PC-9 (cell line): ENCODE results near the gene ADCY2. TPM values are rescaled to one million over a fixed set of nuclear protein-coding genes. Genes with fewer than 3 reads are reported as not detected.

Experiments used
- BruUV-seq: library from RNA; stranded (reverse); fragments of 400-500 nt; replicated peaks from 2 replicates; lab custom pipeline; 2021; lab: Mats Ljungman, UMichigan
- CTCF ChIA-PET: fragments of 300-600 bp; sonication (Branson Sonifier 250); formaldehyde crosslinking; loops from one replicate; lab custom pipeline; 2022; ENCODE audit warnings: antibody characterized with exemption; lab: Charles Lee
- POLR2A ChIA-PET: fragments of 300-600 bp; sonication (Branson Sonifier 250); formaldehyde crosslinking; loops from one replicate; lab custom pipeline; 2022; ENCODE audit warnings: antibody characterized with exemption; ENCODE audit not compliant: unreplicated experiment; lab: Charles Lee
- DNase-seq, 2 experiments: peaks; one replicate each; pipeline versions ENCODE4 v3.0.0 to v3.0.0-alpha.2; 2015 to 2022; ENCODE audit warnings: mixed read lengths in 1 of 2
- H2AFZ ChIP-seq: fragments of 200-600 bp; sonication (generic); 2 replicates; pipeline ENCODE4 v1.8.1; 2017; ENCODE audit warnings: antibody characterized with exemption
- H3F3A ChIP-seq: fragments of 200-600 bp; sonication (generic); 2 replicates; pipeline ENCODE4 v1.8.1; 2017; ENCODE audit warnings: antibody characterized with exemption, mild to moderate bottlenecking, low read depth; ENCODE audit not compliant: insufficient read depth
- H3K27ac ChIP-seq: fragments of 200-600 bp; sonication (generic); 2 replicates; pipeline ENCODE4 v1.6.1; 2016; ENCODE audit warnings: mixed run types
- H3K27me3 ChIP-seq: fragments of 200-600 bp; sonication (generic); 2 replicates; pipeline ENCODE4 v1.6.1; 2016; ENCODE audit warnings: low read depth, mixed run types; ENCODE audit not compliant: insufficient read depth
- H3K36me3 ChIP-seq: fragments of 200-600 bp; sonication (generic); 2 replicates; pipeline ENCODE4 v1.6.1; 2016; ENCODE audit warnings: low read depth, mixed run types
- H3K4me1 ChIP-seq: fragments of 200-600 bp; sonication (generic); replicated peaks from 2 replicates; pipeline ENCODE4 v1.6.1; 2016; ENCODE audit warnings: mixed run types; ENCODE audit not compliant: insufficient read depth
- H3K4me2 ChIP-seq: fragments of 200-600 bp; sonication (generic); 2 replicates; pipeline ENCODE4 v1.6.1; 2017; ENCODE audit warnings: mixed run types
- H3K4me3 ChIP-seq: fragments of 200-600 bp; sonication (generic); 2 replicates; pipeline ENCODE4 v1.6.1; 2016; ENCODE audit warnings: mixed run types
- H3K79me2 ChIP-seq: fragments of 200-600 bp; sonication (generic); 2 replicates; pipeline ENCODE4 v1.6.1; 2017; ENCODE audit warnings: low read depth, mixed run types
- H3K9me2 ChIP-seq: fragments of 200-600 bp; sonication (generic); 2 replicates; pipeline ENCODE4 v1.8.1; 2017; ENCODE audit warnings: mild to moderate bottlenecking; ENCODE audit not compliant: insufficient read depth
- H3K9me3 ChIP-seq: fragments of 200-600 bp; sonication (generic); 2 replicates; pipeline ENCODE4 v1.8.1; 2016; ENCODE audit warnings: low read depth; ENCODE audit not compliant: insufficient read depth
- H4K20me1 ChIP-seq: fragments of 200-600 bp; sonication (generic); 2 replicates; pipeline ENCODE4 v1.8.1; 2017; ENCODE audit not compliant: insufficient read depth
- CTCF ChIP-seq: fragments of 200-600 bp; sonication (generic); conservative IDR thresholded peaks from 2 replicates; pipeline ENCODE4 v1.6.1; 2017; ENCODE audit warnings: mixed run types, antibody characterized with exemption, mild to moderate bottlenecking, moderate library complexity
- EZH2 ChIP-seq: fragments of 200-600 bp; sonication (generic); IDR thresholded peaks from 2 replicates; pipeline ENCODE4 v1.8.0; 2017; ENCODE audit warnings: antibody characterized with exemption, low read depth
- intact Hi-C: fragments of 100-400 bp; cut with micrococcal nuclease; formaldehyde crosslinking; loops from one replicate; pipeline ENCODE4 v1.10.0; 2022; ENCODE audit not compliant: unreplicated experiment
- total RNA-seq: library from RNA; stranded (reverse); gene quantifications from 2 replicates; pipeline ENCODE4 v1.2.3, GENCODE V29; 2021

Gene ADCY2
- total RNA-seq, 1 experiment from 2014 or later, result not detected

- H3K9me2 ChIP-seq, result no peaks in the 10 kb centered on the region
- ChIA-PET CTCF (no interaction called here), POLR2A (no interaction called here)
- no TSS peak for BruUV-seq
- H3K27ac ChIP-seq, result no peak overlapping the region
- DNase-seq, result no peak
- H3K4me3 ChIP-seq, result no peak overlapping the region
- TF ChIP-seq CTCF (no peak), EZH2 (no peak)
- H3K27me3 ChIP-seq, result peaks cover 17% of the 10 kb centered on the region; the same call in 1 of the 2 replicates
- no peaks in the 10 kb centered on the region for H3K9me3 ChIP-seq
- no peaks in the 10 kb centered on the region for H3K4me1 ChIP-seq
- H4K20me1 ChIP-seq, result no peaks in the 10 kb centered on the region
- intact Hi-C loops, result no loop called here
- H3F3A ChIP-seq, result no peaks in the 10 kb centered on the region
- H3K36me3 ChIP-seq, result no peaks in the 10 kb centered on the region
- H3K4me2 ChIP-seq, result no peak overlapping the region
- no peaks in the 10 kb centered on the region for H3K79me2 ChIP-seq
- H2AFZ ChIP-seq, result no peak overlapping the region
These were observed 188.8 kb downstream of the ADCY2 start for GRCh38 chr5:7584749-7585148.

DNA sequence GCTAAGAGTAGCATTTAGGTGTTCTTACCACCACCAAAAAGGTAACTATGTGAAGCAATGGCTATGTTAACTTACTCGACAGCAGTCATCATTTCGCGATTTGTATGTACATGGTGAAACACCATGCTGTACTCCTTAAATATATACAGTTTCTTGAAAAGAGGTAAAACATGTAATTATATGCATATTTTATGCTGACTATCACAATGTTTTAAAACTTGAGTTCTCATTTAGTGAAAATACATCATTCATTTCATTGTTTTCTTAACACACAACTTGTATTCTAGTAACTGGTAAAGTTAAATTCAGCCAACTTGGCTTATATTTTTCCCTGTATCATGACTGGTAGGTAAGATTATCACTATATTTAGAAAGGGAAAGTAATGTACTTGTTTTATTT, 189.9 kb downstream of the ADCY2 start:
- no peak for DNase-seq
- intact Hi-C loops, result no loop called here
- no peaks in the 10 kb centered on the region for H3K9me3 ChIP-seq
- H2AFZ ChIP-seq, result no peak overlapping the region
- TF ChIP-seq EZH2 (no peak), CTCF (no peak)
- H3K9me2 ChIP-seq, result no peaks in the 10 kb centered on the region
- CTCF ChIA-PET, result no interaction called here
- no peaks in the 10 kb centered on the region for H3K4me1 ChIP-seq
- no peaks in the 10 kb centered on the region for H3F3A ChIP-seq
- no TSS peak for BruUV-seq
- H3K27ac ChIP-seq, result no peak overlapping the region
- H3K4me3 ChIP-seq, result no peak overlapping the region
- H3K4me2 ChIP-seq, result no peak overlapping the region
- no peaks in the 10 kb centered on the region for H3K79me2 ChIP-seq
- H3K36me3 ChIP-seq, result no peaks in the 10 kb centered on the region
- POLR2A ChIA-PET, result no interaction called here
- H3K27me3 ChIP-seq, result peaks cover 17% of the 10 kb centered on the region; the same call in 1 of the 2 replicates
- no peaks in the 10 kb centered on the region for H4K20me1 ChIP-seq

- DNase-seq, result no peak
- H3K27ac ChIP-seq, result no peak overlapping the region
- H3K4me2 ChIP-seq, result no peak overlapping the region
- POLR2A ChIA-PET, result no interaction called here
- no peak overlapping the region for H2AFZ ChIP-seq
- no peak overlapping the region for H3K4me3 ChIP-seq
- H3F3A ChIP-seq, result no peaks in the 10 kb centered on the region
- H3K27me3 ChIP-seq, result peaks cover 17% of the 10 kb centered on the region; the same call in 1 of the 2 replicates
- no peaks in the 10 kb centered on the region for H3K9me2 ChIP-seq
- no peaks in the 10 kb centered on the region for H3K9me3 ChIP-seq
- intact Hi-C loops, result no loop called here
- CTCF ChIA-PET, result no interaction called here
- TF ChIP-seq EZH2 (no peak), CTCF (no peak)
- H3K4me1 ChIP-seq, result no peaks in the 10 kb centered on the region
- BruUV-seq, result no TSS peak
- H3K79me2 ChIP-seq, result no peaks in the 10 kb centered on the region
- H3K36me3 ChIP-seq, result no peaks in the 10 kb centered on the region
- H4K20me1 ChIP-seq, result no peaks in the 10 kb centered on the region
These were observed 190.5 kb downstream of the ADCY2 start for GRCh38 chr5:7586480-7586879.
